IMR-90 (cell line): ENCODE data around the gene RBM8A. TPM values are rescaled to one million over a fixed set of nuclear protein-coding genes. Genes with fewer than 3 reads are reported as not detected.

Source experiments
- ATAC-seq: fragments of 200-7000 bp; cut with Tn5 transposase; 2 replicates; pipeline ENCODE4 v1.9.1; 2020; ENCODE audit warnings: low read depth, mild to moderate bottlenecking, moderate library complexity
- Bru-seq: library from RNA; stranded (reverse); fragments of 400-500 nt; gene quantifications from one replicate; lab custom pipeline; 2021; lab: Mats Ljungman, UMichigan
- BruChase-seq, 2 experiments: library from RNA; stranded (reverse); fragments of 400-500 nt; gene quantifications; one replicate each; lab custom pipeline; 2021; lab: Mats Ljungman, UMichigan
- BruUV-seq: library from RNA; stranded (reverse); fragments of 400-500 nt; replicated peaks from 2 replicates; lab custom pipeline; 2021; lab: Mats Ljungman, UMichigan
- CTCF ChIA-PET: fragments of 300-600 bp; formaldehyde crosslinking; extraction: SDS; loops from one replicate; lab custom pipeline; 2021; ENCODE audit warnings: antibody characterized with exemption; lab: Yijun Ruan, JAX
- POLR2A ChIA-PET: fragments of 300-600 bp; sonication (Branson Sonifier 250); formaldehyde crosslinking; loops from one replicate; lab custom pipeline; 2022; ENCODE audit warnings: antibody characterized with exemption; ENCODE audit not compliant: unreplicated experiment; lab: Charles Lee
- DNase-seq: peaks from one replicate; pipeline ENCODE4 v3.0.0; 2013
- H2AFZ ChIP-seq: replicated peaks from 2 replicates; pipeline ENCODE3; 2013; ENCODE audit warnings: low read length, mild to moderate bottlenecking; ENCODE audit not compliant: poor library complexity
- H2AK5ac ChIP-seq: 2 replicates; pipeline ENCODE4 v1.6.1; 2013; ENCODE audit warnings: low read depth, low read length, inconsistent platforms
- H2AK9ac ChIP-seq: replicated peaks from 2 replicates; pipeline ENCODE3; 2013; ENCODE audit warnings: mild to moderate bottlenecking, low read depth, low read length, moderate library complexity; ENCODE audit not compliant: poor library complexity
- H2BK120ac ChIP-seq: 2 replicates; pipeline ENCODE4 v1.6.1; 2013; ENCODE audit warnings: low read depth, low read length, inconsistent platforms
- H2BK15ac ChIP-seq: 3 replicates; pipeline ENCODE4 v1.6.1; 2013; ENCODE audit warnings: low read depth, low read length, inconsistent platforms
- H2BK20ac ChIP-seq: 2 replicates; pipeline ENCODE4 v1.6.1; 2013; ENCODE audit warnings: low read depth, mild to moderate bottlenecking, inconsistent platforms, low read length, moderate library complexity
- H2BK5ac ChIP-seq: 2 replicates; pipeline ENCODE4 v1.6.1; 2013; ENCODE audit warnings: mild to moderate bottlenecking, low read depth, low read length, inconsistent platforms; ENCODE audit not compliant: poor library complexity, severe bottlenecking
- H3K14ac ChIP-seq: replicated peaks from 2 replicates; pipeline ENCODE4 v1.6.1; 2013; ENCODE audit warnings: low read depth, low read length, inconsistent platforms
- H3K18ac ChIP-seq: 2 replicates; pipeline ENCODE4 v1.6.1; 2013; ENCODE audit warnings: low read depth, low read length, control low read depth
- H3K23ac ChIP-seq: 2 replicates; pipeline ENCODE4 v1.6.1; 2013; ENCODE audit warnings: low read depth, low read length, inconsistent platforms
- H3K27ac ChIP-seq: 2 replicates; pipeline ENCODE4 v1.5.1; 2013; ENCODE audit warnings: mild to moderate bottlenecking, control low read depth, low read length; ENCODE audit not compliant: insufficient read depth
- H3K27me3 ChIP-seq: 2 replicates; pipeline ENCODE4 v1.6.1; 2013; ENCODE audit warnings: low read length; ENCODE audit not compliant: control insufficient read depth, insufficient read depth
- H3K36me3 ChIP-seq: 2 replicates; pipeline ENCODE4 v1.6.1; 2013; ENCODE audit warnings: low read length, mixed read lengths; ENCODE audit not compliant: control insufficient read depth, insufficient read depth
- H3K4ac ChIP-seq: 2 replicates; pipeline ENCODE4 v1.6.1; 2013; ENCODE audit warnings: low read depth, low read length, inconsistent platforms
- H3K4me1 ChIP-seq: 2 replicates; pipeline ENCODE4 v1.6.1; 2013; ENCODE audit warnings: low read length, mixed read lengths; ENCODE audit not compliant: control insufficient read depth, insufficient read depth
- H3K4me2 ChIP-seq: 2 replicates; pipeline ENCODE4 v1.6.1; 2013; ENCODE audit warnings: low read depth, mild to moderate bottlenecking, control low read depth, low read length, moderate library complexity
- H3K4me3 ChIP-seq: 2 replicates; pipeline ENCODE4 v1.5.1; 2013; ENCODE audit warnings: low read depth, mild to moderate bottlenecking, control low read depth, low read length, moderate library complexity; ENCODE audit not compliant: insufficient read depth
- H3K56ac ChIP-seq: 2 replicates; pipeline ENCODE4 v1.6.1; 2013; ENCODE audit warnings: low read length, inconsistent platforms; ENCODE audit not compliant: insufficient read depth; ENCODE audit errors: extremely low read depth
- H3K79me1 ChIP-seq, 2 experiments: 2 replicates each; pipeline ENCODE4 v1.6.1; 2013; ENCODE audit warnings: low read length in 2 of 2, inconsistent platforms in 1 of 2, low read depth in 1 of 2
- H3K9ac ChIP-seq: 2 replicates; pipeline ENCODE4 v1.6.1; 2013; ENCODE audit warnings: low read depth, low read length, control low read depth
- H3K9me1 ChIP-seq: 2 replicates; pipeline ENCODE4 v1.6.1; 2013; ENCODE audit warnings: low read length, inconsistent platforms; ENCODE audit not compliant: insufficient read depth
- H3K9me3 ChIP-seq: 2 replicates; pipeline ENCODE4 v1.6.1; 2013; ENCODE audit warnings: low read length; ENCODE audit not compliant: control insufficient read depth, insufficient read depth
- H4K20me1 ChIP-seq: 2 replicates; pipeline ENCODE4 v1.6.1; 2013; ENCODE audit warnings: low read length, inconsistent platforms; ENCODE audit not compliant: insufficient read depth
- H4K5ac ChIP-seq: 2 replicates; pipeline ENCODE4 v1.6.1; 2013; ENCODE audit warnings: mild to moderate bottlenecking, low read depth, low read length, control low read depth
- H4K8ac ChIP-seq, 2 experiments: 2 replicates each; pipeline ENCODE4 v1.6.1; 2013; ENCODE audit warnings: low read depth in 2 of 2, low read length in 2 of 2, control low read depth in 1 of 2, inconsistent platforms in 1 of 2
- H4K91ac ChIP-seq: 2 replicates; pipeline ENCODE4 v1.6.1; 2013; ENCODE audit warnings: low read depth, low read length, inconsistent platforms; ENCODE audit not compliant: insufficient read depth
- BHLHE40 ChIP-seq: fragments of 150-350 bp; IDR thresholded peaks from 2 replicates; pipeline ENCODE4 v1.6.1; 2016; ENCODE audit warnings: mild to moderate bottlenecking, low read depth, low read length
- CEBPB ChIP-seq: IDR thresholded peaks from 2 replicates; pipeline ENCODE4 v1.6.1; 2012; ENCODE audit warnings: low read depth, low read length, improper control_type of control experiment
- CHD1 ChIP-seq: IDR thresholded peaks from 2 replicates; pipeline ENCODE4 v1.6.1; 2012; ENCODE audit warnings: low read depth, low read length, improper control_type of control experiment
- ELK1 ChIP-seq: fragments of 150-350 bp; IDR thresholded peaks from 2 replicates; pipeline ENCODE4 v1.6.1; 2016; ENCODE audit warnings: low read depth, mild to moderate bottlenecking, low read length, moderate library complexity, borderline replicate concordance
- MAFK ChIP-seq: IDR thresholded peaks from 2 replicates; pipeline ENCODE4 v1.6.1; 2012; ENCODE audit warnings: low read depth, low read length, improper control_type of control experiment
- MAZ ChIP-seq: IDR thresholded peaks from 2 replicates; pipeline ENCODE4 v1.6.1; 2012; ENCODE audit warnings: low read depth, mild to moderate bottlenecking, low read length, improper control_type of control experiment, moderate library complexity, borderline replicate concordance
- MXI1 ChIP-seq: IDR thresholded peaks from 2 replicates; pipeline ENCODE4 v1.6.1; 2012; ENCODE audit warnings: low read depth, mild to moderate bottlenecking, low read length, moderate library complexity, borderline replicate concordance
- NFE2L2 ChIP-seq: fragments of 150-350 bp; IDR thresholded peaks from 2 replicates; pipeline ENCODE4 v1.6.1; 2016; ENCODE audit warnings: low read depth, mild to moderate bottlenecking, low read length
- POLR2A ChIP-seq: IDR thresholded peaks from 2 replicates; pipeline ENCODE4 v1.6.1; 2012; ENCODE audit warnings: mild to moderate bottlenecking, low read depth, low read length
- RAD21 ChIP-seq: IDR thresholded peaks from 2 replicates; pipeline ENCODE4 v1.6.1; 2012; ENCODE audit warnings: low read length, improper control_type of control experiment
- RCOR1 ChIP-seq: IDR thresholded peaks from 2 replicates; pipeline ENCODE4 v1.6.1; 2012; ENCODE audit warnings: mild to moderate bottlenecking, low read length, improper control_type of control experiment; ENCODE audit not compliant: insufficient replicate concordance
- RFX5 ChIP-seq: IDR thresholded peaks from 2 replicates; pipeline ENCODE4 v1.8.0; 2012; ENCODE audit warnings: low read depth, mild to moderate bottlenecking, low read length, moderate library complexity
- SMC3 ChIP-seq: fragments of 150-350 bp; IDR thresholded peaks from 2 replicates; pipeline ENCODE4 v1.6.1; 2016; ENCODE audit warnings: low read depth, mild to moderate bottlenecking, antibody characterized with exemption, low read length, moderate library complexity
- WGBS, 2 experiments: methylation state at CpG; one replicate each; pipeline versions ENCODE4 v1.1.5 to v1.1.7; 2013; ENCODE audit warnings: missing lambda C conversion rate in 2 of 2; ENCODE audit not compliant: insufficient read length in 1 of 2; ENCODE audit errors: extremely low coverage in 2 of 2; 5-methylcytosine and 5-hydroxymethylcytosine counted together
- dilution Hi-C: fragments of 300-500 bp; cut with HindIII; formaldehyde crosslinking; loops from one replicate; pipeline ENCODE4 v1.14.3; 2018; ENCODE audit warnings: low sequenced_read_pairs; ENCODE audit not compliant: unreplicated experiment
- in situ Hi-C: fragments of 300-500 bp; cut with MboI; formaldehyde crosslinking; loops from 3 replicates; pipeline ENCODE4 v1.14.3; 2019; ENCODE audit warnings: low sequenced_read_pairs, inconsistent platforms, mixed read lengths
- intact Hi-C: fragments of 100-400 bp; cut with micrococcal nuclease; formaldehyde crosslinking; loops from 2 replicates; pipeline ENCODE4 v1.10.0; 2022
- long read RNA-seq: library from polyadenylated mRNA; unstranded; transcript quantifications from one replicate; pipeline ENCODE4 v2.0.0, GENCODE V29; 2021; ENCODE audit not compliant: unreplicated experiment
- polyA plus RNA-seq, 3 experiments: library from polyadenylated mRNA; depleted of rRNA; stranded (reverse); fragments of >200 nt; gene quantifications; 2 replicates each; pipeline ENCODE4 v1.2.3, GENCODE V29; 2012; ENCODE audit warnings: low replicate concordance in 1 of 3
- total RNA-seq: library from RNA; depleted of rRNA; stranded (reverse); fragments of >200 nt; gene quantifications from 2 replicates; pipeline ENCODE4 v1.2.3, GENCODE V29; 2012; rRNA removed

Gene RBM8A
- total RNA-seq, result 94.1 and 228 TPM in 2 replicates
- polyA plus RNA-seq (2012; rRNA removed), result 203 and 251 TPM in 2 replicates
- 38.0 and 140 TPM in 2 replicates for polyA plus RNA-seq (2012; cell fraction: cytosol; rRNA removed)
- polyA plus RNA-seq (2012; cell fraction: nucleus; rRNA removed; ENCODE audit: low replicate concordance), result 17.4 and 98.8 TPM in 2 replicates
- Bru-seq, nascent RNA, result percentile 87 among the genes with signal in this experiment
- BruChase-seq, experiment 1, labeled RNA remaining after a 6-hour chase, result percentile 97 among the genes with signal in this experiment
- percentile 93 among the genes with signal in this experiment for BruChase-seq, experiment 2, labeled RNA remaining after a 2-hour chase
- long read RNA-seq, full-length matches to known transcripts, result 50 of 67 reads
- long read RNA-seq, partial matches to known transcripts, result 11 of 67 reads
- long read RNA-seq, other reads (novel, unspliced or antisense), result 6 of 67 reads

DNA sequence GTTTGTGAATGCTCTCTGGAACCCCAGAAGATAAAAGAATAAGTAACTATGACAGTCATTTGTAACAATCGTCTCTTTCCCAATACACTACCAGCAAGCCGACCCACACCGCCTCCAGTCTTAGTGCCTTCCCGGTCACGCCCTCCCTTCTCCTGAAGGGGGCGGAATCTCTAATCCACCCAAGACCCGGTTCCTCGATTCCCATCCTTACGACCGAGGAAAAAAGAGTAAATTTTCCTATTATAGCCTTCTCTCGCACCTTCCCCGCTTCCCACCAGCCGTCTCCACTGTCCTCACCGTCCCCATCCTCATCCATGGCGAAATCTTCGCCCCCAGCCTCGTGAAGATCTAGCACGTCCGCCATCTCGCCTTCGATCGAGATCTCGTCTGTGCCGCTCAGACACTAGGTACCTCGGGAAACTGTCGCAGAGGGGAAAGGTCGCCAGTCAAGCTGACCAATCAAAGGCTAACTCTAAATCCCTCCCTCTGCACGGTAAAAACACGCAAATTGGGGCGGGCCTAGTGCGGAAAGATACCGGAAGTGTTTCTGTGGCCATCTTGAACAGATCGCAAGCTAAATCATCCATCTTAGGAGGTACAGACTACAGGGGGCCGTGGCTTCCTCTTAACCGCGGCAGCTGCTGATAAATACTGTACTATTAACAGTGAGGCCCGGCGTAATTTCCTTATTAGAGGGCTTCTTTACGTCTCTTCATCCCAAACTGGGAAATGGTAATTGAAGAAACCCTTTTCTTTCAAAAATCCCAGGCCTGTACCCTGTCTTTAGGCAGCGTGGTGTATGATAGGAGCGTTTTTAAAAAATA is at the start of gene RBM8A:
Gene RBM8A (minus strand): TSS at position 422 of the 824 bp plus-strand sequence. CDS start 58 bp downstream, at position 364.
- Histone ChIP-seq H2BK15ac (no peak within 1 kb of the TSS; the same call in 2 of the 3 replicates), H3K4me3 (peak within 1 kb of the TSS; percentile 76), H3K79me1 (peaks cover 18 to 27% of the 10 kb centered on the region in 2 experiments; a peak in 3 of 4 replicates), H2AK5ac (peak within 1 kb of the TSS; percentile 73), H2BK20ac (no peak within 1 kb of the TSS), H2AFZ (peak within 1 kb of the TSS; percentile 91), H3K18ac (peak within 1 kb of the TSS; percentile 86), H3K4me2 (peak within 1 kb of the TSS; percentile 87), H4K5ac (peak within 1 kb of the TSS; percentile 95), H3K36me3 (peaks cover 6% of the 10 kb centered on the region), H3K9me3 (no peaks in the 10 kb centered on the region), H3K9ac (peak within 1 kb of the TSS; percentile 96), H3K56ac (peak within 1 kb of the TSS; percentile 97), H3K4me1 (peaks cover 3% of the 10 kb centered on the region), H2AK9ac (peak within 1 kb of the TSS; percentile 80), H3K9me1 (peaks cover 4% of the 10 kb centered on the region; the same call in 1 of the 2 replicates), H2BK5ac (peak within 1 kb of the TSS; percentile 92), H3K14ac (peak within 1 kb of the TSS; percentile 87), H2BK120ac (peak within 1 kb of the TSS; percentile 35; the same call in 1 of the 2 replicates), H3K4ac (peak within 1 kb of the TSS; percentile 89), H4K20me1 (no peaks in the 10 kb centered on the region), H3K23ac (peak within 1 kb of the TSS; percentile 86), H3K27me3 (no peaks in the 10 kb centered on the region), H4K8ac (peak within 1 kb of the TSS; percentile 96 to 97), H4K91ac (peak within 1 kb of the TSS; percentile 82), H3K27ac (peak within 1 kb of the TSS; percentile 87)
- WGBS, 2 experiments, result 2% methylated on average over 15 of the region's 41 CpGs; no CpG with 5 or more reads in 1 of the 2 experiments
- intact Hi-C loops, result loop anchor here (2.0 kb wide), 3 partner anchors 30 to 70 kb away; partner anchors contain the start of genes ANKRD34A, POLR3GL and TXNIP
- CTCF ChIA-PET, result interaction anchor here (0.6 to 0.9 kb wide), 4 partner anchors 27 to 53 kb away, joined by 3 to 5 read pairs (median 3); partner anchors contain the start of genes ANKRD34A and POLR3GL
- DNase-seq (peak; percentile 99), ATAC-seq (peak; percentile 100)
- no TSS peak for BruUV-seq
- POLR2A ChIA-PET, result interaction anchor here (0.7 to 0.9 kb wide), 3 partner anchors 37 to 52 kb away, joined by 3 to 4 read pairs (median 3); no protein-coding TSS in a partner anchor
- dilution Hi-C loops, result no loop called here
- in situ Hi-C loops, result no loop called here
- peak; percentile 97 for TF ChIP-seq POLR2A
- no peak; the same call in 1 of the 2 replicates for TF ChIP-seq BHLHE40
- peak; percentile 42; the same call in 1 of the 2 replicates for TF ChIP-seq CEBPB
- TF ChIP-seq SMC3, result no peak
- no peak for TF ChIP-seq RFX5
- no peak for TF ChIP-seq ELK1
- TF ChIP-seq NFE2L2, result no peak
- TF ChIP-seq RAD21, result no peak
- 0 out of 2 replicates have a peak, but pooled peaks have one; percentile 65 for TF ChIP-seq CHD1
- no peak for TF ChIP-seq RCOR1
- TF ChIP-seq MXI1, result no peak; the same call in 1 of the 2 replicates
- peak; percentile 15; the same call in 1 of the 2 replicates for TF ChIP-seq MAZ
- TF ChIP-seq MAFK, result no peak
